GM23338 (cell line): ENCODE results near the gene ABCD1. TPM values are rescaled to one million over a fixed set of nuclear protein-coding genes. Genes with fewer than 3 reads are reported as not detected.

ENCODE experiments used
- ATAC-seq: fragments of 200-7000 bp; cut with Tn5 transposase; 3 replicates; pipeline ENCODE4 v1.9.1; 2020
- DNase-seq: peaks from one replicate; pipeline ENCODE4 v3.0.0-alpha.2; 2015; ENCODE audit warnings: low spot score
- H2AFZ ChIP-seq: fragments of 200-600 bp; sonication (generic); 2 replicates; pipeline ENCODE4 v1.8.0; 2016; ENCODE audit warnings: antibody characterized with exemption, mild to moderate bottlenecking, moderate library complexity
- H3F3A ChIP-seq: fragments of 200-600 bp; sonication (generic); replicated peaks from 2 replicates; pipeline ENCODE4 v1.8.0; 2017; ENCODE audit warnings: antibody characterized with exemption, mixed run types, low read depth
- H3K27ac ChIP-seq: fragments of 200-600 bp; sonication (generic); 2 replicates; pipeline ENCODE4 v1.6.1; 2016; ENCODE audit warnings: low read depth
- H3K27me3 ChIP-seq: fragments of 200-600 bp; sonication (generic); 2 replicates; pipeline ENCODE4 v1.8.0; 2016; ENCODE audit warnings: mild to moderate bottlenecking, mixed run types, moderate library complexity; ENCODE audit not compliant: insufficient read depth
- H3K36me3 ChIP-seq: fragments of 200-600 bp; sonication (generic); 2 replicates; pipeline ENCODE4 v1.8.0; 2016; ENCODE audit warnings: mild to moderate bottlenecking; ENCODE audit not compliant: insufficient read depth
- H3K4me1 ChIP-seq: fragments of 200-600 bp; sonication (generic); 2 replicates; pipeline ENCODE4 v1.8.0; 2016; ENCODE audit warnings: mild to moderate bottlenecking, moderate library complexity; ENCODE audit not compliant: insufficient read depth
- H3K4me2 ChIP-seq: fragments of 200-600 bp; sonication (generic); 2 replicates; pipeline ENCODE4 v1.7.1; 2017; ENCODE audit warnings: mixed run types
- H3K4me3 ChIP-seq: fragments of 200-600 bp; sonication (generic); 2 replicates; pipeline ENCODE4 v1.6.1; 2016; ENCODE audit warnings: mixed run types
- H3K79me2 ChIP-seq: fragments of 200-600 bp; sonication (generic); replicated peaks from 2 replicates; pipeline ENCODE4 v1.8.0; 2017; ENCODE audit warnings: mild to moderate bottlenecking; ENCODE audit not compliant: insufficient read depth
- H3K9me2 ChIP-seq: fragments of 200-600 bp; sonication (generic); 2 replicates; pipeline ENCODE4 v1.8.0; 2017; ENCODE audit not compliant: insufficient read depth
- H4K20me1 ChIP-seq: fragments of 200-600 bp; sonication (generic); replicated peaks from 2 replicates; pipeline ENCODE4 v1.8.0; 2017; ENCODE audit warnings: mild to moderate bottlenecking; ENCODE audit not compliant: insufficient read depth
- H3K27ac Mint-ChIP-seq: 2 replicates; pipeline ENCODE4 v1.8.0; 2020; ENCODE audit warnings: inconsistent platforms, mild to moderate bottlenecking, moderate library complexity, mixed read lengths
- H3K27me3 Mint-ChIP-seq: 3 replicates; pipeline ENCODE4 v1.8.0; 2022; ENCODE audit warnings: low read depth, mild to moderate bottlenecking, moderate library complexity, mixed read lengths, inconsistent platforms; ENCODE audit not compliant: insufficient read depth, poor library complexity
- H3K36me3 Mint-ChIP-seq: 3 replicates; pipeline ENCODE4 v1.8.0; 2021; ENCODE audit warnings: low read depth, mild to moderate bottlenecking, inconsistent platforms, moderate library complexity, mixed read lengths
- H3K4me1 Mint-ChIP-seq: 3 replicates; pipeline ENCODE4 v1.8.0; 2020; ENCODE audit warnings: mild to moderate bottlenecking, inconsistent platforms, mixed read lengths
- H3K4me3 Mint-ChIP-seq: 3 replicates; pipeline ENCODE4 v1.8.0; 2021; ENCODE audit warnings: moderate library complexity, mild to moderate bottlenecking, inconsistent platforms, mixed read lengths
- H3K9me3 Mint-ChIP-seq: 3 replicates; pipeline ENCODE4 v1.8.0; 2020; ENCODE audit warnings: moderate library complexity, mild to moderate bottlenecking, inconsistent platforms, mixed read lengths
- NANOG ChIP-seq: IDR thresholded peaks from 2 replicates; pipeline ENCODE4 v1.6.1; 2016; ENCODE audit warnings: antibody characterized with exemption, borderline replicate concordance
- ZNF462 ChIP-seq: fragments of 250-450 bp; sonication (Bioruptor Pico); IDR thresholded peaks from 2 replicates; pipeline ENCODE4 v1.5.0; 2020; ENCODE audit warnings: mild to moderate bottlenecking, moderate library complexity
- polyA plus RNA-seq: library from polyadenylated mRNA; unstranded; fragments of >200 nt; fragmentation: Nextera tagmentation; extraction: Ambion mirVana; gene quantifications from 2 replicates; pipeline ENCODE4 v1.2.1, GENCODE V29; 2016
- total RNA-seq: library from RNA; depleted of rRNA; stranded (reverse); fragments of >200 nt; shearing (Covaris generic); gene quantifications from 2 replicates; pipeline ENCODE4 v1.2.3, GENCODE V29; 2014

The ABCD1 gene
- total and polyA plus RNA-seq, 2 experiments from 2014 or later = 2.4 to 8.9 TPM

GRCh38 chrX:153765138-153766079, 40.8 kb downstream of the ABCD1 start:
- Mint-ChIP-seq H3K36me3 (no peaks in the 10 kb centered on the region), H3K27me3 (peaks cover 6% of the 10 kb centered on the region), H3K4me1 (peaks cover 5% of the 10 kb centered on the region; the same call in 2 of the 3 replicates), H3K4me3 (no peak overlapping the region), H3K9me3 (no peaks in the 10 kb centered on the region), H3K27ac (no peak overlapping the region)
- DNase-seq (no peak), ATAC-seq (no peak)
- H2AFZ ChIP-seq = no peak overlapping the region
- H3K4me1 ChIP-seq = no peaks in the 10 kb centered on the region
- no peak overlapping the region for H3K4me3 ChIP-seq
- H3K27me3 ChIP-seq = no peaks in the 10 kb centered on the region
- no peaks in the 10 kb centered on the region for H4K20me1 ChIP-seq
- no peaks in the 10 kb centered on the region for H3K79me2 ChIP-seq
- no peak overlapping the region for H3K4me2 ChIP-seq
- H3K27ac ChIP-seq = no peak overlapping the region
- no peak for TF ChIP-seq ZNF462 (CRISPR knock-in tag)
- H3F3A ChIP-seq = no peaks in the 10 kb centered on the region
- H3K9me2 ChIP-seq = no peaks in the 10 kb centered on the region
- H3K36me3 ChIP-seq = no peaks in the 10 kb centered on the region

- Histone ChIP-seq H3K27me3 (no peaks in the 10 kb centered on the region), H3K27ac (no peak overlapping the region), H3K4me1 (no peaks in the 10 kb centered on the region), H3K36me3 (no peaks in the 10 kb centered on the region), H3F3A (no peaks in the 10 kb centered on the region), H4K20me1 (no peaks in the 10 kb centered on the region), H3K9me2 (no peaks in the 10 kb centered on the region), H3K79me2 (no peaks in the 10 kb centered on the region), H3K4me2 (no peak overlapping the region), H3K4me3 (no peak overlapping the region), H2AFZ (no peak overlapping the region)
- no peak for DNase-seq
- peak; percentile 9; the same call in 2 of the 3 replicates for ATAC-seq
- Mint-ChIP-seq H3K27me3 (peaks cover 6% of the 10 kb centered on the region), H3K9me3 (no peaks in the 10 kb centered on the region), H3K27ac (no peak overlapping the region), H3K4me1 (peaks cover 5% of the 10 kb centered on the region; the same call in 2 of the 3 replicates), H3K36me3 (no peaks in the 10 kb centered on the region), H3K4me3 (no peak overlapping the region; the same call in 2 of the 3 replicates)
- TF ChIP-seq NANOG = no peak
Observed at GRCh38 chrX:153766098-153766817, 41.6 kb downstream of the ABCD1 start.
